Measurements from ENCODE around the gene HRCT1.

DNA sequence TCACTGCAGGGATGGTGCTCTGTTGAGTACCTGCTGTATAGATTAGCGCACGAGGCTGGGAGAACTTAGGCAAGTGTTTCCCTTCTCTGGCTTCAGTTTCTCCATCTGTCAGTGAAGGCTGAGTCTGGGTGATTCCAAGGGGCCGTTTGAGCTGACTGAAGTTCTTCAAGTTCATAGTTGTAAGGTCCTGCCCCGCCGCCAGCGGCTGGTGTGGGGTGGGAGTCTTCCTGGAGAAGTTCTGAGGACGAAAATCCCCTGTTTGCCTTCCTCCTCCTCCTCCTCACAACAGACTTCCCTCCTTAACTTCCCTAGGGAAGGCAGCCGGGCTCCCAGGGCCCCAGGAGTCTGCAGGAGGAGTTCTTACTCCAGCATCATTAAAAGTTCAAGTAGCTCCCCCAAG is 1.7 kb upstream of the HRCT1 start:
- TF ChIP-seq, protein P1, sequence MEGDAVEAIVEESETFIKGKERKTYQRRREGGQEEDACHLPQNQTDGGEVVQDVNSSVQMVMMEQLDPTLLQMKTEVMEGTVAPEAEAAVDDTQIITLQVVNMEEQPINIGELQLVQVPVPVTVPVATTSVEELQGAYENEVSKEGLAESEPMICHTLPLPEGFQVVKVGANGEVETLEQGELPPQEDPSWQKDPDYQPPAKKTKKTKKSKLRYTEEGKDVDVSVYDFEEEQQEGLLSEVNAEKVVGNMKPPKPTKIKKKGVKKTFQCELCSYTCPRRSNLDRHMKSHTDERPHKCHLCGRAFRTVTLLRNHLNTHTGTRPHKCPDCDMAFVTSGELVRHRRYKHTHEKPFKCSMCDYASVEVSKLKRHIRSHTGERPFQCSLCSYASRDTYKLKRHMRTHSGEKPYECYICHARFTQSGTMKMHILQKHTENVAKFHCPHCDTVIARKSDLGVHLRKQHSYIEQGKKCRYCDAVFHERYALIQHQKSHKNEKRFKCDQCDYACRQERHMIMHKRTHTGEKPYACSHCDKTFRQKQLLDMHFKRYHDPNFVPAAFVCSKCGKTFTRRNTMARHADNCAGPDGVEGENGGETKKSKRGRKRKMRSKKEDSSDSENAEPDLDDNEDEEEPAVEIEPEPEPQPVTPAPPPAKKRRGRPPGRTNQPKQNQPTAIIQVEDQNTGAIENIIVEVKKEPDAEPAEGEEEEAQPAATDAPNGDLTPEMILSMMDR (conservative IDR thresholded peaks at IDR 0.05) = no peak
- TF ChIP-seq EZH2 (IDR thresholded peaks at IDR 0.05; ENCODE audit: low read depth) = no peak

All from PC-9 (cell line).